ENCODE results near the gene LAPTM4A.
A peak's percentile ranks its signal among the peaks of the same experiment; 100 is the strongest.
"Not testable (repeated sequence)": the region's sequence is repeated elsewhere in the genome, so short reads cannot be mapped to it uniquely, and the experiment has no call there.

The LAPTM4A gene

GRCh38 chr2:20052229-20052851, 912 bp upstream of the LAPTM4A start:
- no peaks in the 10 kb centered on the region for H3K9me3 ChIP-seq (ENCODE audit: control insufficient read depth, insufficient read depth, low read length)
- no peaks in the 10 kb centered on the region for H3K36me3 ChIP-seq (ENCODE audit: control insufficient read depth, insufficient read depth, low read length)
- no CpG with 5 or more reads among the region's 10 CpGs for WGBS (ENCODE audit: insufficient coverage, insufficient read length)
- no peaks in the 10 kb centered on the region for H3K4me1 ChIP-seq (ENCODE audit: control insufficient read depth, insufficient read depth, low read length)
- H3K4me3 ChIP-seq (ENCODE audit: low read length), result peak overlapping the region; percentile 94; the same call in 1 of the 2 replicates
- no peak overlapping the region for H3K27ac ChIP-seq (ENCODE audit: low read length)
- DNase-seq (ENCODE audit: low read depth, low spot score), result no peak
- H3K27me3 ChIP-seq (ENCODE audit: control insufficient read depth, insufficient read depth, low read length), result no peaks in the 10 kb centered on the region

- H3K4me3 ChIP-seq (ENCODE audit: low read length), result peak overlapping the region; percentile 94
- DNase-seq (ENCODE audit: low read depth, low spot score), result no peak
- WGBS (ENCODE audit: insufficient coverage, insufficient read length), result no CpG with 5 or more reads among the region's 47 CpGs
- no peak overlapping the region for H3K27ac ChIP-seq (ENCODE audit: low read length)
- H3K4me1 ChIP-seq (ENCODE audit: control insufficient read depth, insufficient read depth, low read length), result no peaks in the 10 kb centered on the region
- no peaks in the 10 kb centered on the region for H3K9me3 ChIP-seq (ENCODE audit: control insufficient read depth, insufficient read depth, low read length)
- H3K27me3 ChIP-seq (ENCODE audit: control insufficient read depth, insufficient read depth, low read length), result no peaks in the 10 kb centered on the region
- H3K36me3 ChIP-seq (ENCODE audit: control insufficient read depth, insufficient read depth, low read length), result no peaks in the 10 kb centered on the region
Observed at GRCh38 chr2:20050646-20051531, 539 bp downstream of the LAPTM4A start.

DNA sequence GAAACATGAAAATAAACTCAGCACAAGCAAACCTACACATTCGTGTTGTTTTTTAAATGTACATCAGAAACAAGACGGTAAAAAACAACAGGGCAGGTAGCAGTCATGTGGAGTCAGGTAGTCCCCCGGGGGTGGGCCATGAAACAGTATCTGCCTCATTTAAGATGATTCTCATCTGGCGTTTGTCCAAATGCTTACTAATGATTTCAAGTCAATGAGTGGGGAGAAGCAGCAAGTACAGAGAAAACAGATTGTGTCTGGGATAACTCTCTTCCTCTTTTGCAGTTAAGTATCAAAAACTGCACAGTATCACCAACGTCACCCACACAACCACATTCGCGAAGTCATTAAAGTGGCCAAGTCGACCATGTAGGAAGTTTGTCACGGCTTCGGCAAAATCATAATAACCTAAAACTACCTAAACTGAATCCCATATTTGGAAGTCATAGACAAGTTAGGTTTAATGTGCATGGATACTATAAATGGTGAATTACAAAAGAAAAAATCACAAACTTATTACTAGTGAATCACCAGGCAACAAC, 1.3 kb downstream of the LAPTM4A start:
- H3K27ac ChIP-seq (ENCODE audit: low read length), result no peak overlapping the region
- H3K27me3 ChIP-seq (ENCODE audit: control insufficient read depth, insufficient read depth, low read length), result no peaks in the 10 kb centered on the region
- H3K4me3 ChIP-seq (ENCODE audit: low read length), result peak overlapping the region; percentile 94; the same call in 1 of the 2 replicates
- WGBS (ENCODE audit: insufficient coverage, insufficient read length), result no CpG with 5 or more reads among the region's 10 CpGs
- no peaks in the 10 kb centered on the region for H3K4me1 ChIP-seq (ENCODE audit: control insufficient read depth, insufficient read depth, low read length)
- no peak for DNase-seq (ENCODE audit: low read depth, low spot score)
- no peaks in the 10 kb centered on the region for H3K36me3 ChIP-seq (ENCODE audit: control insufficient read depth, insufficient read depth, low read length)
- H3K9me3 ChIP-seq (ENCODE audit: control insufficient read depth, insufficient read depth, low read length), result no peaks in the 10 kb centered on the region

GRCh38 chr2:20049637-20050036, 1.8 kb downstream of the LAPTM4A start:
- Histone ChIP-seq H3K9me3 (ENCODE audit: control insufficient read depth, insufficient read depth, low read length) (no peaks in the 10 kb centered on the region), H3K27ac (ENCODE audit: low read length) (no peak overlapping the region), H3K4me3 (ENCODE audit: low read length) (peak overlapping the region; percentile 20; the same call in 1 of the 2 replicates), H3K4me1 (ENCODE audit: control insufficient read depth, insufficient read depth, low read length) (no peaks in the 10 kb centered on the region), H3K36me3 (ENCODE audit: control insufficient read depth, insufficient read depth, low read length) (no peaks in the 10 kb centered on the region), H3K27me3 (ENCODE audit: control insufficient read depth, insufficient read depth, low read length) (no peaks in the 10 kb centered on the region)
- no CpG with 5 or more reads among the region's 4 CpGs for WGBS (ENCODE audit: insufficient coverage, insufficient read length)
- no peak for DNase-seq (ENCODE audit: low read depth, low spot score)

DNA sequence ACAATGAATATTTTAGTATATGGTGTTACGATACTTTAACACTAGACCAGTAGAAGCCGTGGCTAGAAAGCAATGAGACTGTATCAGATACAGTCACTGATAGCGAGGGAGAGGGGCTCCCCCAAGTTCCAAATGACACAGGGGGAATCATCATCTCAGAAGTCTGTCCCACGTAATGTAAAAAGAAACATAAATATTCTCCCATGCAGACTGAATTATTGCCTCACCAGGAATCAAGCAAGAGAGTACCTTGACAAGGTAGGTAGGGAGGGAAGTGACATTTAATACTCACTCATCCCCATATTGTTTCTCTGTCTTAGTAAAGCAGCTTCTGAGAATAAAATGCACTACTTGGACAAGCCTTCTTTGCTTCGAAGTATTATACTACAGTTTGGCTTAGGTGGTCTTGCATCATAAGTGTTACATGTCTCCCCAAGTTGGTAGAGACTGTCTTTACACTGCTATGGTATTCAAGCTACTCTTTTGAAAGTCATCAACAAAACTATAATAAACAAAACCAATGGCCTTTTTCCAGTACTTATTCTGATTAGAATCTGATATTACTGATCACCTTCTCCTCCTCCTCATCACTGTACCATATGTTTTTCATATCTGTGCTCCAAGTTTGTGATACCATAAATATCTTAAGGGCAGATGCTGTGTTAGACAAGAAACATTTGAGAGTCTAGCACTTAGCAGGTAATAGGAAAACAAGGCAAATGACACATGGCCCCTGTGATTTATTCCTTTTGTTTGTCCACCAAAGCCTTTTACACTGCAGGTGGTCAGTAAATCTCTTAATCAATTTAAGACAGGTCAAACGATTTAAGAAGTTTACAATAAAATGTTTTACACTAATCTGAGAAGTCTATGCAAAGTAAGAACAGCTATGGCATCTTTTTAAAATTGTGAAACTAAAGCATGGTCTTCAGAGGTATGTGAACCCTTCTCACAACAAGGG, 2.7 kb downstream of the LAPTM4A start:
- Histone ChIP-seq H3K27ac (ENCODE audit: low read length) (no peak overlapping the region), H3K27me3 (ENCODE audit: control insufficient read depth, insufficient read depth, low read length) (no peaks in the 10 kb centered on the region), H3K36me3 (ENCODE audit: control insufficient read depth, insufficient read depth, low read length) (no peaks in the 10 kb centered on the region), H3K4me3 (ENCODE audit: low read length) (no peak overlapping the region; the same call in 1 of the 2 replicates), H3K9me3 (ENCODE audit: control insufficient read depth, insufficient read depth, low read length) (no peaks in the 10 kb centered on the region), H3K4me1 (ENCODE audit: control insufficient read depth, insufficient read depth, low read length) (no peaks in the 10 kb centered on the region)
- DNase-seq (ENCODE audit: low read depth, low spot score), result no peak
- WGBS (ENCODE audit: insufficient coverage, insufficient read length), result no CpG with 5 or more reads among the region's 6 CpGs

- H3K27me3 ChIP-seq (ENCODE audit: control insufficient read depth, insufficient read depth, low read length); H3K27ac ChIP-seq (ENCODE audit: low read length); H3K36me3 ChIP-seq (ENCODE audit: control insufficient read depth, insufficient read depth, low read length); H3K4me3 ChIP-seq (ENCODE audit: low read length); H3K9me3 ChIP-seq (ENCODE audit: control insufficient read depth, insufficient read depth, low read length); DNase-seq (ENCODE audit: low read depth, low spot score); H3K4me1 ChIP-seq (ENCODE audit: control insufficient read depth, insufficient read depth, low read length): not testable (repeated sequence)
- no CpG with 5 or more reads among the region's 4 CpGs for WGBS (ENCODE audit: insufficient coverage, insufficient read length)
Observed at GRCh38 chr2:20045712-20046292, 5.6 kb downstream of the LAPTM4A start.

DNA sequence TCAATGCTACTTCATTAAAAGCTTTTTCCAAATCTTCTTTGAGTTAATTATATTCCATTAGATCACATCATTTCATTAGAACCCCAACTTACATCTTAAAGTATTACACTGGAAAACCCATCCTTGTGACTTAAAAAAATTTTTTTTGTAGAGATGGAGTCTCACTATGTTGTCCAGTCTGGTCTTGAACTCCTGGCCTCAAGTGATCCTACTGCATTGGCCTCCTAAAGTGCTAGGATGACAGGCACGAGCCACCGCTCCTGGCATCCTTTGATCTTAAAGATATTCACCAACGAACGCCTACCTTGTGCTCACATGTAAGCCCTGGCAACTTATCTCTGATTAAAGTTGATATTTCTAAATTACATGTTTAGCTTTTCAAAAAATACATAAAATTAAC, 6.7 kb downstream of the LAPTM4A start:
- H3K4me3 ChIP-seq (ENCODE audit: low read length), result no peak overlapping the region
- no CpG with 5 or more reads among the region's 4 CpGs for WGBS (ENCODE audit: insufficient coverage, insufficient read length)
- no peaks in the 10 kb centered on the region for H3K9me3 ChIP-seq (ENCODE audit: control insufficient read depth, insufficient read depth, low read length)
- H3K4me1 ChIP-seq (ENCODE audit: control insufficient read depth, insufficient read depth, low read length), result no peaks in the 10 kb centered on the region
- H3K27ac ChIP-seq (ENCODE audit: low read length), result no peak overlapping the region
- DNase-seq (ENCODE audit: low read depth, low spot score), result no peak
- no peaks in the 10 kb centered on the region for H3K27me3 ChIP-seq (ENCODE audit: control insufficient read depth, insufficient read depth, low read length)
- H3K36me3 ChIP-seq (ENCODE audit: control insufficient read depth, insufficient read depth, low read length), result peaks cover 2% of the 10 kb centered on the region; the same call in 1 of the 2 replicates

- DNase-seq (ENCODE audit: low read depth, low spot score), result no peak
- Histone ChIP-seq H3K27me3 (ENCODE audit: control insufficient read depth, insufficient read depth, low read length) (no peaks in the 10 kb centered on the region), H3K36me3 (ENCODE audit: control insufficient read depth, insufficient read depth, low read length) (peaks cover 3% of the 10 kb centered on the region; the same call in 1 of the 2 replicates), H3K9me3 (ENCODE audit: control insufficient read depth, insufficient read depth, low read length) (no peaks in the 10 kb centered on the region), H3K27ac (ENCODE audit: low read length) (no peak overlapping the region), H3K4me1 (ENCODE audit: control insufficient read depth, insufficient read depth, low read length) (no peaks in the 10 kb centered on the region), H3K4me3 (ENCODE audit: low read length) (no peak overlapping the region)
- no CpG with 5 or more reads among the region's 2 CpGs for WGBS (ENCODE audit: insufficient coverage, insufficient read length)
Observed at GRCh38 chr2:20042531-20042930, 8.9 kb downstream of the LAPTM4A start.

DNA sequence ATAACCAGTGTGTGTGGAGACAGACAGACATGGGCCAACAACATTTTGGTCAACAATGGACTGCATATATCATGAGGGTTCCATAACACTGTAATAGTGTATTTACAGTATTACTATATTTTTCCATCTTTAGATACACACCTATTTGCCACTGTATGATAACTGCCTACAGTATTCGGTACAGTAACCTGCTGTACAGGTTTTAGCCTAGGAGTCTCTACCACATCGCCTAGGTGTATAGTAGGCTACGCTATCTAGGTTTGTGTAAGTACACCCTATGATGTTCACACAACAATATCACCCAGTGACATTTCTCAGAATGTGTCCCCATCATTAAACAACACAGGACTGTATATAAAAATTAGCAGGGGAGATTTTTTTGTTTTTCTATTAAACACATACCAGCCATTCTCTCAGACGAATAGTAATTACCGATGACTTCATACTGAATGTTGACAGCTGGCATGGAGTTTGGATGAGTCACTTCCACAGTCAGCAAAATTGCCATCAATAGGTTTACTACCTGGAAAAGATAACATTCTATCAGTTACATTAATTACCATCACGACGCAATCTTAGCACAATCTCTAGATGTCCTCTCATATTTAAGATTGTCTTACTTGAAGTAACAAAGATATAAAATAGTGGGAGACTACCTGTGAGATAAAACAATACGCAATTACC, 10.8 kb downstream of the LAPTM4A start:
- H3K4me3 ChIP-seq (ENCODE audit: low read length), result no peak overlapping the region
- H3K36me3 ChIP-seq (ENCODE audit: control insufficient read depth, insufficient read depth, low read length), result peaks cover 6% of the 10 kb centered on the region; the same call in 1 of the 2 replicates
- no peak overlapping the region for H3K27ac ChIP-seq (ENCODE audit: low read length)
- no peaks in the 10 kb centered on the region for H3K4me1 ChIP-seq (ENCODE audit: control insufficient read depth, insufficient read depth, low read length)
- no peaks in the 10 kb centered on the region for H3K9me3 ChIP-seq (ENCODE audit: control insufficient read depth, insufficient read depth, low read length)
- no peaks in the 10 kb centered on the region for H3K27me3 ChIP-seq (ENCODE audit: control insufficient read depth, insufficient read depth, low read length)
- no CpG with 5 or more reads among the region's 8 CpGs for WGBS (ENCODE audit: insufficient coverage, insufficient read length)
- no peak for DNase-seq (ENCODE audit: low read depth, low spot score)
